Measurements from ENCODE around the gene ATAD2B.

DNA sequence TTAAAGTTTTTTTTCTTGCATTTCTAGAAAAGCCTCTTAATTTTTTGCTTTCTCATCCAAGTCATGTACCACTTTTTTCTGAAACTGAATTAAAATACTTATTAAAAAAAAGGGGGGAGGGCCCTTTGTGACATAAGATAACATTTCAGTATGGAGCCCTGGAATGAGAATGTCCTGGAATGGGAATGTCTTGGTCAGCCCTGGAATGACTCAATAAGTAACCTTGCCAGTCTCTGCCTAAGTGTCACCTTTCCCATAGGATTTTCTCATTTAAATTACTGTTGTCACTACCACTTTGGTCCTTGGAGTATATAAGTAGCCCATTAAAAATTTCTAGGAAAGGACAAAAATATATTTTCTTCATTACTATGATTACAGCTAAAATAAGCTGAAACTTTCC is 18.1 kb upstream of the ATAD2B start:
- TF ChIP-seq, protein P1, sequence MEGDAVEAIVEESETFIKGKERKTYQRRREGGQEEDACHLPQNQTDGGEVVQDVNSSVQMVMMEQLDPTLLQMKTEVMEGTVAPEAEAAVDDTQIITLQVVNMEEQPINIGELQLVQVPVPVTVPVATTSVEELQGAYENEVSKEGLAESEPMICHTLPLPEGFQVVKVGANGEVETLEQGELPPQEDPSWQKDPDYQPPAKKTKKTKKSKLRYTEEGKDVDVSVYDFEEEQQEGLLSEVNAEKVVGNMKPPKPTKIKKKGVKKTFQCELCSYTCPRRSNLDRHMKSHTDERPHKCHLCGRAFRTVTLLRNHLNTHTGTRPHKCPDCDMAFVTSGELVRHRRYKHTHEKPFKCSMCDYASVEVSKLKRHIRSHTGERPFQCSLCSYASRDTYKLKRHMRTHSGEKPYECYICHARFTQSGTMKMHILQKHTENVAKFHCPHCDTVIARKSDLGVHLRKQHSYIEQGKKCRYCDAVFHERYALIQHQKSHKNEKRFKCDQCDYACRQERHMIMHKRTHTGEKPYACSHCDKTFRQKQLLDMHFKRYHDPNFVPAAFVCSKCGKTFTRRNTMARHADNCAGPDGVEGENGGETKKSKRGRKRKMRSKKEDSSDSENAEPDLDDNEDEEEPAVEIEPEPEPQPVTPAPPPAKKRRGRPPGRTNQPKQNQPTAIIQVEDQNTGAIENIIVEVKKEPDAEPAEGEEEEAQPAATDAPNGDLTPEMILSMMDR (conservative IDR thresholded peaks at IDR 0.05 in 1 of 2, IDR thresholded peaks at IDR 0.05 in 1 of 2; ENCODE audit: low read depth in 1 of 2, low read length in 2 of 2) = no peak
- TF ChIP-seq EZH2 (IDR thresholded peaks at IDR 0.05; ENCODE audit: low read length, missing control alignments) = no peak

All from fibroblast of lung (primary cell).